Measurements from ENCODE around the gene NLRP3.

NLRP3 gene

DNA sequence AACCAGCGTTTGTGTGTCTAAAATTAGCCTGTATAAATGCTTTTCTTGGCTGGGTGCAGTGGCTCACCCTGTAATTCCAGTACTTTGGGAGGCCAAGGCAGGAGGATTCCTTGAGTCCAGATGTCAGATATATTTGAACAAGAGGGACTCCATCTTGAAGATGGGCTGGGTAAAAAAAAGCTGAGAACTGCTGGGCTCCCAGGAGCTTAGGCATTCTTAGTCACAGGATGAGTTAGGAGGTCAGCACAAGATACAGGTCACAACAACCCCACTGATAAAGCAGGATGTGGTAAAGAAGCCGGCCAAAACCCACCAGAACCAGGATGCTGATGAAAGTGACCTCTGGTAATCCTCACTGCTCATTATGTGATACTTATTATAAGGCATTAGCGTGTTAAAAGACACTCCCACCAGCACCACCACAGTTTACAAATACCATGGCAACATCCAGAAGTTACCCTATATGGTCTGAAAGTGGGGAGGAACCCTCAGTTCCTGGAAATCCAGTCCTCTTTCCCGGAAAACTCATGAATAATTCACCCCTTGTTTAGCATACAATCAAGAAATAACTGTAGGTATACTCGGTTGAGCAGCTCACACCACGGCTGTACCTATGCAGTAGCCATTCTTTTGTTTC, 48.1 kb upstream of the NLRP3 start:
- ChIA-PET POLR2A (no interaction called here), CTCF (no interaction called here)
- Histone ChIP-seq H3K36me3 (ENCODE audit: control insufficient read depth in 2 of 2, insufficient read depth in 1 of 2, low read length in 2 of 2) (no peaks in the 10 kb centered on the region), H3K27ac (ENCODE audit: extremely low read depth, low read depth, low read length) (no peak overlapping the region), H3K4me1 (ENCODE audit: control insufficient read depth, insufficient read depth, low read length) (no peaks in the 10 kb centered on the region), H3K4me3 (ENCODE audit: low read depth, low read length) (no peak overlapping the region), H3K9me3 (ENCODE audit: control insufficient read depth, insufficient read depth, low read depth, low read length) (no peaks in the 10 kb centered on the region)
- TF ChIP-seq ZNF10 (tag by site-specific recombination; IDR thresholded peaks at IDR 0.05): no peak

DNA sequence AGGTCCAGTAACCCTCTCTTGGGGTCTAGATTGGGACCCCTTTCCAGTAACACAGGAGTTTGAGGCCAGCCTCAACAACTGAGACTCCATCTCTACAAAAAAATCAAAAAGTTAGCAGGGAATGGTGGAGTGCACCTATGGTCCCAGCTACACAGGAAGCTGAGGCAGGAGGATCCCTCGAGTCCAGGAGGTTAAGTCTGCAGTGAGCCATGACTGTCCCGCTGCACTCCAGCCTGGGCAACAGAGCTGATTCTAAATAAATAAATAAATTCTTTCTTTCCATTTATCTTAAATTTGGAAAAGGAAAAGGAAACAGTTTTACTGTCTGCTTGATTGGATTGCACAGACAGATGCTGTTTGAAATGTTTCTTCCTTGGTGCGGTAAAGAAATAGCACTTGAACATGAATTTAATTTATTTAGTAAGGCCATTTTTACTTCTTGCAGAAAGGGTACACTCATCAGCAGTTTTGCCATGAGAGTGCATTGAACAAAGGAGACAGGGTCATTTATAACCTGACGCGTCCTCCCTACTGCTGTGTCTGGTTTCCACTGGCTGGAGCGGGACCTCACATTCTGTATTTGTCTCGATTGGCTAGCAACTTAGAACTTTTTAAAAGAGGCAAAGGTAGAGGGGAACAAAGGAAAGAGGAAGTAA, 47.4 kb upstream of the NLRP3 start:
- no peaks in the 10 kb centered on the region for H3K9me3 ChIP-seq (ENCODE audit: control insufficient read depth, insufficient read depth, low read depth, low read length)
- H3K4me1 ChIP-seq (ENCODE audit: control insufficient read depth, insufficient read depth, low read length): no peaks in the 10 kb centered on the region
- ChIA-PET POLR2A (no interaction called here), CTCF (no interaction called here)
- H3K27ac ChIP-seq (ENCODE audit: extremely low read depth, low read depth, low read length): no peak overlapping the region
- H3K36me3 ChIP-seq (ENCODE audit: control insufficient read depth in 2 of 2, insufficient read depth in 1 of 2, low read length in 2 of 2): no peaks in the 10 kb centered on the region
- TF ChIP-seq ZNF114 (tag by site-specific recombination; IDR thresholded peaks at IDR 0.05): no peak
- TF ChIP-seq ZNF837 (tag by site-specific recombination; IDR thresholded peaks at IDR 0.05): no peak
- no peak for TF ChIP-seq YY2 (tag by site-specific recombination; IDR thresholded peaks at IDR 0.05)
- TF ChIP-seq ZNF426 (tag by site-specific recombination; IDR thresholded peaks at IDR 0.05): no peak
- TF ChIP-seq TSHZ1 (tag by site-specific recombination; IDR thresholded peaks at IDR 0.05; ENCODE audit: borderline replicate concordance): no peak
- no peak for TF ChIP-seq ZNF311 (tag by site-specific recombination; IDR thresholded peaks at IDR 0.05; ENCODE audit: borderline replicate concordance)
- TF ChIP-seq ZNF362 (tag by site-specific recombination; IDR thresholded peaks at IDR 0.05): no peak
- TF ChIP-seq ZBTB1 (tag by site-specific recombination; IDR thresholded peaks at IDR 0.05): no peak
- TF ChIP-seq ZNF157 (tag by site-specific recombination; IDR thresholded peaks at IDR 0.05): no peak
- TF ChIP-seq ZNF626 (tag by site-specific recombination; IDR thresholded peaks at IDR 0.05): no peak
- no peak for TF ChIP-seq ZNF658 (tag by site-specific recombination; IDR thresholded peaks at IDR 0.05)
- no peak for TF ChIP-seq ZNF549 (tag by site-specific recombination; IDR thresholded peaks at IDR 0.05)
- TF ChIP-seq, protein P1, sequence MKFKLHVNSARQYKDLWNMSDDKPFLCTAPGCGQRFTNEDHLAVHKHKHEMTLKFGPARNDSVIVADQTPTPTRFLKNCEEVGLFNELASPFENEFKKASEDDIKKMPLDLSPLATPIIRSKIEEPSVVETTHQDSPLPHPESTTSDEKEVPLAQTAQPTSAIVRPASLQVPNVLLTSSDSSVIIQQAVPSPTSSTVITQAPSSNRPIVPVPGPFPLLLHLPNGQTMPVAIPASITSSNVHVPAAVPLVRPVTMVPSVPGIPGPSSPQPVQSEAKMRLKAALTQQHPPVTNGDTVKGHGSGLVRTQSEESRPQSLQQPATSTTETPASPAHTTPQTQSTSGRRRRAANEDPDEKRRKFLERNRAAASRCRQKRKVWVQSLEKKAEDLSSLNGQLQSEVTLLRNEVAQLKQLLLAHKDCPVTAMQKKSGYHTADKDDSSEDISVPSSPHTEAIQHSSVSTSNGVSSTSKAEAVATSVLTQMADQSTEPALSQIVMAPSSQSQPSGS (tag by site-specific recombination; IDR thresholded peaks at IDR 0.05; ENCODE audit: low read depth): no peak
- TF ChIP-seq, protein P2, sequence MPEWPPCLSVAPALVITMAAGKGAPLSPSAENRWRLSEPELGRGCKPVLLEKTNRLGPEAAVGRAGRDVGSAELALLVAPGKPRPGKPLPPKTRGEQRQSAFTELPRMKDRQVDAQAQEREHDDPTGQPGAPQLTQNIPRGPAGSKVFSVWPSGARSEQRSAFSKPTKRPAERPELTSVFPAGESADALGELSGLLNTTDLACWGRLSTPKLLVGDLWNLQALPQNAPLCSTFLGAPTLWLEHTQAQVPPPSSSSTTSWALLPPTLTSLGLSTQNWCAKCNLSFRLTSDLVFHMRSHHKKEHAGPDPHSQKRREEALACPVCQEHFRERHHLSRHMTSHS (tag by site-specific recombination; IDR thresholded peaks at IDR 0.05): no peak
- TF ChIP-seq ZNF155 (tag by site-specific recombination; IDR thresholded peaks at IDR 0.05): no peak
- TF ChIP-seq ZNF133 (tag by site-specific recombination; IDR thresholded peaks at IDR 0.05): no peak
- no peak overlapping the region for H3K4me3 ChIP-seq (ENCODE audit: low read depth, low read length)

All from HEK293 (cell line).